DMS79 treated with DMSO at 0.1 percent for 48 hours (cell line): ENCODE results near the gene SCAPER.
"Not testable (repeated sequence)": the region's sequence is repeated elsewhere in the genome, so short reads cannot be mapped to it uniquely, and the experiment has no call there.

Experiments
- DNase-seq: peaks from one replicate; lab custom pipeline; 2025; lab: John Stamatoyannopoulos, UW

SCAPER gene

GRCh38 chr15:76913737-76914136, 8.6 kb upstream of the SCAPER start:
- DNase-seq, result no peak

GRCh38 chr15:76912430-76912829, 7.3 kb upstream of the SCAPER start:
- no peak for DNase-seq

- no peak for DNase-seq
These were observed 715 bp upstream of the SCAPER start for GRCh38 chr15:76905855-76906254.

GRCh38 chr15:76904461-76905012, 603 bp downstream of the SCAPER start:
- no peak for DNase-seq

GRCh38 chr15:76903251-76903681, 1.9 kb downstream of the SCAPER start:
- peak; percentile 14 for DNase-seq

GRCh38 chr15:76901965-76902364, 3.2 kb downstream of the SCAPER start:
- DNase-seq, result no peak

- DNase-seq, result not testable (repeated sequence)
These were observed 5.2 kb downstream of the SCAPER start for GRCh38 chr15:76899931-76900310.

GRCh38 chr15:76899176-76899930, 5.8 kb downstream of the SCAPER start:
- not testable (repeated sequence) for DNase-seq

- no peak for DNase-seq
These were observed 7.0 kb downstream of the SCAPER start for GRCh38 chr15:76898102-76898501.

GRCh38 chr15:76894174-76894573, 11.0 kb downstream of the SCAPER start:
- no peak for DNase-seq

GRCh38 chr15:76892836-76893235, 12.3 kb downstream of the SCAPER start:
- not testable (repeated sequence) for DNase-seq

- not testable (repeated sequence) for DNase-seq
These were observed 17.6 kb downstream of the SCAPER start for GRCh38 chr15:76887280-76888141.

- no peak for DNase-seq
These were observed 19.9 kb downstream of the SCAPER start for GRCh38 chr15:76885212-76885611.

- DNase-seq, result no peak
These were observed 29.2 kb downstream of the SCAPER start for GRCh38 chr15:76875911-76876310.

- not testable (repeated sequence) for DNase-seq
These were observed 32.1 kb downstream of the SCAPER start for GRCh38 chr15:76873066-76873465.

- DNase-seq, result no peak
These were observed 33.2 kb downstream of the SCAPER start for GRCh38 chr15:76871930-76872329.

- no peak for DNase-seq
These were observed 36.4 kb downstream of the SCAPER start for GRCh38 chr15:76868740-76869139.

GRCh38 chr15:76866716-76867321, 38.3 kb downstream of the SCAPER start:
- DNase-seq, result no peak

- DNase-seq, result no peak
These were observed 39.1 kb downstream of the SCAPER start for GRCh38 chr15:76866008-76866407.

- no peak for DNase-seq
These were observed 39.6 kb downstream of the SCAPER start for GRCh38 chr15:76865548-76865991.

GRCh38 chr15:76864586-76864985, 40.6 kb downstream of the SCAPER start:
- DNase-seq, result no peak

- DNase-seq, result no peak
These were observed 41.4 kb downstream of the SCAPER start for GRCh38 chr15:76863693-76864092.
